ENCODE measurements around the gene CLCN7. TPM values are rescaled to one million over a fixed set of nuclear protein-coding genes. Genes with fewer than 3 reads are reported as not detected.

The CLCN7 gene
- total RNA-seq, 4 donors from 2014 or later, result 50.3 to 144 (median 89.9) TPM

- H3K4me1 ChIP-seq, result peaks cover 4 to 8% of the 10 kb centered on the region in 2 donors
- H3K36me3 ChIP-seq, result no peaks in the 10 kb centered on the region
- 86 to 93% methylated on average over 8 to 12 of the region's 12 CpGs for WGBS, 2 donors
- no peak for TF ChIP-seq POLR2A (IDR thresholded peaks at IDR 0.05)
- TF ChIP-seq CTCF (IDR thresholded peaks at IDR 0.05), result no peak
- no peak overlapping the region for H3K4me3 ChIP-seq (replicated peaks in 1 of 3)
- no peaks in the 10 kb centered on the region for H3K9me3 ChIP-seq
- H3K27ac ChIP-seq, result no peak overlapping the region
- H3K27me3 ChIP-seq, result no peaks in the 10 kb centered on the region
- intact Hi-C loops (cut with DNase I), result no loop called here
- no peak for DNase-seq
Observed at GRCh38 chr16:1489077-1489476, 14.2 kb upstream of the CLCN7 start.

- peaks cover 0 to 5% of the 10 kb centered on the region in 2 donors for H3K4me1 ChIP-seq
- no peaks in the 10 kb centered on the region for H3K27me3 ChIP-seq
- no peak within 1 kb of the TSS for H3K4me3 ChIP-seq (replicated peaks in 1 of 3)
- intact Hi-C loops (cut with DNase I), result no loop called here
- no peaks in the 10 kb centered on the region for H3K36me3 ChIP-seq
- WGBS, 2 donors, result 85 to 87% methylated on average over 19 of the region's 19 CpGs
- DNase-seq, result no peak
- H3K9me3 ChIP-seq, result no peaks in the 10 kb centered on the region
- no peak for TF ChIP-seq CTCF (IDR thresholded peaks at IDR 0.05)
- no peak for TF ChIP-seq POLR2A (IDR thresholded peaks at IDR 0.05)
- no peak within 1 kb of the TSS for H3K27ac ChIP-seq
Observed at GRCh38 chr16:1488619-1489018, 13.8 kb upstream of the CLCN7 start, which contains the start of gene PTX4. Gene PTX4, minus strand, starts transcription at chr16:1488944. Its CDS starts 35 bp downstream, at chr16:1488909.

- 85 to 89% methylated on average over 15 to 17 of the region's 24 CpGs for WGBS, 2 donors
- Histone ChIP-seq H3K27me3 (no peaks in the 10 kb centered on the region), H3K27ac (no peak overlapping the region), H3K4me3 (replicated peaks in 1 of 3) (no peak overlapping the region), H3K4me1 (peaks cover 0 to 5% of the 10 kb centered on the region in 2 donors), H3K9me3 (no peaks in the 10 kb centered on the region), H3K36me3 (no peaks in the 10 kb centered on the region)
- intact Hi-C loops (cut with DNase I), result no loop called here
- no peak for DNase-seq
- TF ChIP-seq POLR2A (IDR thresholded peaks at IDR 0.05) (no peak), CTCF (IDR thresholded peaks at IDR 0.05) (no peak)
Observed at GRCh38 chr16:1488054-1488601, 13.3 kb upstream of the CLCN7 start.

GRCh38 chr16:1487395-1488053 lies 12.7 kb upstream of the CLCN7 start:
- no peak for DNase-seq
- Histone ChIP-seq H3K9me3 (no peaks in the 10 kb centered on the region), H3K4me1 (peaks cover 0 to 1% of the 10 kb centered on the region in 2 donors), H3K27me3 (no peaks in the 10 kb centered on the region), H3K27ac (no peak overlapping the region), H3K4me3 (replicated peaks in 1 of 3) (no peak overlapping the region), H3K36me3 (no peaks in the 10 kb centered on the region)
- intact Hi-C loops (cut with DNase I), result no loop called here
- no peak for TF ChIP-seq POLR2A (IDR thresholded peaks at IDR 0.05)
- no peak for TF ChIP-seq CTCF (IDR thresholded peaks at IDR 0.05)
- 93% methylated on average over 11 to 15 of the region's 39 CpGs for WGBS, 2 donors

All from thyroid gland (tissue), 4 donors.